DMS153 treated with DMSO at 0.1 percent for 48 hours (cell line): Measurements from ENCODE around the gene AJM1.
"Not testable (repeated sequence)": the region's sequence is repeated elsewhere in the genome, so short reads cannot be mapped to it uniquely, and the experiment has no call there.

Source experiments
- DNase-seq: peaks from one replicate; lab custom pipeline; 2025; ENCODE audit not compliant: unreplicated experiment; lab: John Stamatoyannopoulos, UW

AJM1 gene

DNA sequence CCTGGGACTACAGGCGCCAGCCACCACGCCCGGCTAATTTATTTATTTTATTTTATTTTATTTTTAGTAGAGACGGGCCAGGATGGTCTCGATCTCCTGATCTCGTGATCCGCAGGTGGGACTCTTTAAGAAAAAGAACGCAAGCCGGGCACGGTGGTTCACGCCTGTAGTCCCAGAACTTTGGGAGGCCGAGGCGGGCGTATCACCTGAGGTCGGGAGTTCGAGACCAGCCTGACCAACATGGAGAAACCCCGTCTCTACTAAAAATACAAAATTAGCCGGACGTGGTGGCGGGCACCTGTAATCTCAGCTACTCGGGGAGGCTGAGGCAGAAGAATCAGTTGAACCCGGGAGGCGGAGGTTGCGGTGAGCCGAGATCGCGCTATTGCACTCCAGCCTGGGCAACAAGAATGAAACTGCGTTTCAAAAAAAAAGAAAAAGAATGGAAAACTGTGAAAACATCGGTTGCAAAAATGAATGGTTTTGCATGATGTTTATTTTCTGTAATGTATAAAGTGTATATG, 24.7 kb downstream of the AJM1 start:
- DNase-seq: not testable (repeated sequence)

- DNase-seq: no peak
Measured at GRCh38 chr9:136867480-136867879, 25.2 kb downstream of the AJM1 start.

DNA sequence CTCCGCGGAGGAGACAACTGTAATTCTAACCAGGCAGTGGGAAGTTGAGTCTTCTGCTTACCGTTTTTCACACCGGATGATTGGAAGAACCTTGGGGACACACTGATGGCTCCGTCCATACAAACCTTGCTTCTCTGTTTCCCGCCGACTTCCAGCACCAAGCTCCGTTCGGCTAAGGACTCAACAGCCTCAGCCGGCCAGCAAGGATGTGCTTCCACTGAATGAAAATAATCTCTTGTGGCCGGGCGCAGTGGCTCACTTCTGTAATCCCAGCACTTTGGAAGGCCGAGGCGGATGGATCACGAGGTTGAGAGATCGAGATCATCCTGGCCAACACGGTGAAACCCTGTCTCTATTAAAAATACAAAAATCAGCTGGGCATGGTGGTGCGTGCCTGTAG, 25.6 kb downstream of the AJM1 start:
- no peak for DNase-seq

- DNase-seq: no peak
Measured at GRCh38 chr9:136868644-136869043, 26.4 kb downstream of the AJM1 start.

- not testable (repeated sequence) for DNase-seq
Measured at GRCh38 chr9:136869611-136870010, 27.3 kb downstream of the AJM1 start.

DNA sequence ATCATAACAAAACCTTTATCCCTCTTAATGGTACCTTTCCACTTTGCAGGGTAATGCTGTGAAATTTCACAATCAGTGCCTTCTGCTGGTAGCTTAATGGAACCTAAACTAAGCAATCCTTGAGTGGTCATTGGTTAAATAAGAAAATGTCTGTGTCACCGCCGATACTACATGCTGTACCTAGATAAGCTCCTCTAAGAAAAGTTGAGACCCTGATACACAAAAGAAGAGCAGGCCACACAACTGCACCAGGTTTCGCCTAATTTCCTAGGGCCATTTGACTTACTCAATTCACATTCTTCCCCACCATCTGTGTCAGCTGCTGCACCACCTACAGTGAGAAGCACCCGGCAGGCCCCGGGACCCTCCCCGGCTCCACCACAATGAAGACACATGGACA, 32.9 kb downstream of the AJM1 start:
- no peak for DNase-seq

DNA sequence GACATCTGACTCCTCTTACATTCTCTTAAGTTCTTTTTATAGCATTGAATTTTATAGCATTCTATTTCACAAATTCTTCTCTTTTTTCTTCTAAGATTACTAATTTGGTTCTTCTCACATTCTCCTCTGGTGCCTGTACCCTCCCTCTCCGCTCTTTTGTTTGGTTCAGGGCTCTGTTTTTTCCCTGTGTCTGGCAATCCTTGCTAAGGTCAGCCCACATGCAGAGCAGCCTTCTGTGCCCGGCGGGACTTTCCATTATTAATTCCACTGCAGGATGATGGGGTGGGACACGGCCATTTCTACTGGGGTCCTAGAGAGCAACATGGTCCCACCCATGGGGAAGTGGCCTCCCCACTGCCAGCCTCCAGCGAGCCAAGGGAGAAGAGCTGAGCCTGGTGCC, 34.2 kb downstream of the AJM1 start:
- DNase-seq: no peak

- no peak for DNase-seq
Measured at GRCh38 chr9:136880651-136881050, 38.4 kb downstream of the AJM1 start.

DNA sequence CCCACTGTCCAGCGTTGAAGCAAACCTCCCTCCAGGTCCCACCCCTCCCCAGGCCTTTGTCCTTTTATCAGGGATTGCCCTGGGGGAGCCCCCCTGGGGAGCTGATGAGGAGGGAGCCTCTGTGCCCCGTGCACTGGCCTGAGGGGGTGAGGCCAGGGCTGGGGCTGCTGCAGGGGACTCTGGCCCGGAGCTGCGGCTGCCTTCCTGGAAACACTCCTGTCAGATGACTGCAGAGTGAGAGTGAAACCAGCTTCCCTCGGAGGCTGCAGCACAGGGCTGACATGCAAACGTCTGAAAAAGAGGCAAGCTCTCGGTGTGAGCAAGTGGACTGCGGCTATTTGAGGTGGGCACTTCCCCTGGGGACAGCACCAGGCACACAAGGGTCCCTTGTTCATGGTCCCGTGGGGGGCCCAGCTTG, 39.4 kb downstream of the AJM1 start:
- no peak for DNase-seq

- DNase-seq: no peak
Measured at GRCh38 chr9:136882109-136882946, 40.0 kb downstream of the AJM1 start.

DNA sequence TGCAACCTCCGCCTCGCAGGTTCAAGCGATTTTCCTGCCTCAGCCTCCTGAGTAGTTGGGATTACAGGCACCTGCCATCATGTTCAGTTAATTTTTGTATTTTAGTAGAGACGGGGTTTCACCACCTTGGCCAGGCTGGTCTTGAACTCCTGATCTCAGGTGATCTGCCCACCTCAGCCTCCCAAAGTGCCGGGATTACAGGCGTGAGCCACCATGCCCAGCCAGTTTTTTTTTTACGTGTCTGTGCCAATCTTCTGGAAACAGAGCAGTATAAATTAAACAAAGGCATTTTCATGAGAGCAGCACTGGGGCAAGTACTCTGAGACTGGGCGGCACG, 40.6 kb downstream of the AJM1 start:
- DNase-seq: not testable (repeated sequence)

DNA sequence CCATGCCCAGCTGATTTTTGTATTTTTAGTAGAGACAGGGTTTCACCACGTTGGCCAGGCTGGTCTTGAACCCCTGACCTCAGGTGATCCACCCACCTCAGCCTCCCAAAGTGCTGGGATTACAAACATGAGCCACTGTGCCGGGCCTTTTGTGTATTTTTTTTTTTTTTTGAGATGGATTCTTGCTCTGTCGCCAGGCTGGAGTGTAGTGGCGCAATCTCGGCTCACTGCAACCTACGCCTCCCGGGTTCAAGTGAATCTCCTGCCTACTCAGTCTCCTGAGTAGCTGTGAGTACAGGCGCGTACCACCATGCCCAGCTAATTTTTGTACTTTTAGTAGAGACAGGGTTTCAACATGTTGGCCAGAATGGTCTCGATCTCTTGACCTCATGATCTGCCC, 41.4 kb downstream of the AJM1 start:
- DNase-seq: not testable (repeated sequence)

- DNase-seq: peak; percentile 94
Measured at GRCh38 chr9:136885950-136886578, 43.8 kb downstream of the AJM1 start, which contains the start of gene TRAF2. TRAF2 (plus strand) TSS chr9:136886516; CDS start chr9:136898741, 12,225 bp downstream.

DNA sequence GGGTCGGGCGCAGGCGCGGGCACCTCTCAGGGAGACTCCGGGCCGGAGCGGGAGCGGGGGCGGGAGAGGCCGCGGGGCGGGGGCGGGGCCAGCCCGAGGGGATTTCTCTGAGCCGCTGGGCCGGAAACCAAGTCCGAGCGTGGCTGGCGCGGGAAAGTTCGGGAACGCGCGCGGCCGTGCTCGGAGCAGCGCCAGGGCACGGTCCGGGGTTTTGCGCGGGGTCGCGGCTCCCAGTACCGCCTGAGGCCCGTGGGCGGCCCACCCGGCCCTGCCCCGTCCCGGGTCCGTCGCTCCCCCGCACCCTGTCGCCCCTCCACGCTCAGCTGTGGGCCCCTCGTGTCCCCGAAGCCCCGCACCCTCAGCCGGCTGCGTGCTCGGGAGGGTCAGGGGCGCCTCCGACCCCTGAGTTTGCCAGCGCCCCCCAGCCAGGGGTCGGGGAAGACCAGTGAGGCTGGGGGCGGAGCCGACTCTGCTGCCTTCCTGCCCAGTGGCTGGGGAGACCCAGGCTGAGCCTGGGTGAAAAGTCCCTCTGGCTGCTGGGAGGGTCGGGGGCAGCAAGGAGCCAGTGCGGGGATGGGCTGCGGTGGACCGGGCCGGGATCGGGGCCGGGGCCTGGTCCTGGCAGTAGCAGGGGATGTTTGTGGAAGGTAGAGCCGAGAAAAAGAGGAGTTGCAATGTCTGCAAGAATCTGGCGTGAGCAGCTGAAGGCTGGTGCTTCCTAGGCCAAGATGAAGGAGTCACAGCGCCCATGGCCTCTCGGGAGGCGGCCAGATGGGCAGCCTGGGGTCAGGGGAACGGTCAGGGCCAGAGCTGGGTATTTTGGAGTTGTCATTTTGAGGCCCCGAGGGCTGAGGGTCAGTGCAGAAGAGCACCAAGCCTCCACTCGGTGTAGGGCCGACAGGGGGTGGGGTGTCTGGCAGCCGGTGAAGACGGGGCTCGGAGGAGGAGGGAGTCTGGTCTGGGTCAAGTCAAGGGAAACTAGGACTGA, 44.6 kb downstream of the AJM1 start:
- no peak for DNase-seq

- DNase-seq: no peak
Measured at GRCh38 chr9:136888454-136888853, 46.2 kb downstream of the AJM1 start.

GRCh38 chr9:136889858-136890257, 47.6 kb downstream of the AJM1 start:
- DNase-seq: no peak

DNA sequence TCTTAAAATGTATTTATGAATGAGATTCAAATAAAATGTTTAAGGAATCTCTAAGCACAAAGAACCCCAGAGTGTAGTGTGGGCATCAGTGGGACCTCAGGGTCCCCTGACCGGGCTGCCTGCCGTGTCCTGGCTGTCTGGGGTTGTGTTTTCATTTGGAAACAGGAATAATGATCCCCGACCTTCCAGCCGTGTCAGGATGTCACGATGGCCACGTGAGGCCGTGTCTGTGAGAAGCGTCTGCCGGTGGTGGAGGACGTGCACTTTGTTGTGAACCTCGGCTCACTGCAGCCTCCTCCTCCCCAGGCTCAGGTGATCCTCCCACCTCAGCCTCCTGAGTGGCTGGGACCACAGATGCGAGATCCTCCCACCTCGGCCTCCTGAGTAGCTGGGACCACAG, 48.4 kb downstream of the AJM1 start:
- no peak for DNase-seq
